ENCODE measurements around the gene PYY.

GRCh38 chr17:43939886-43940285 is 13.9 kb downstream of the PYY start:
- TF ChIP-seq CTCF (IDR thresholded peaks at IDR 0.05) (no peak), POLR2A (IDR thresholded peaks at IDR 0.05) (no peak), POLR2AphosphoS5 (IDR thresholded peaks at IDR 0.05) (no peak)
